Spleen (tissue), 11 donors: Measurements from ENCODE around the gene ESAM. TPM values are rescaled to one million over a fixed set of nuclear protein-coding genes. Genes with fewer than 3 reads are reported as not detected.
A peak's percentile ranks its signal among the peaks of the same experiment; 100 is the strongest.

Experiments
- DNase-seq: peaks from one replicate; pipeline ENCODE4 v3.0.0-alpha.2; 2020
- H3K27ac ChIP-seq, 8 donors: fragments of 200-600 bp; sonication (generic) in 7 of 8; 1 replicate in 4 of 8; 2 replicates in 4 of 8; pipeline versions ENCODE4 v1.5.0 to v1.8.0; 2016 to 2021; ENCODE audit warnings: inconsistent platforms in 4 of 8, mild to moderate bottlenecking in 4 of 8, moderate library complexity in 1 of 8
- H3K27me3 ChIP-seq, 7 donors: fragments of 200-600 bp; sonication (generic) in 6 of 7; replicated peaks in 1 of 7; 1 replicate in 4 of 7; 2 replicates in 3 of 7; pipeline versions ENCODE4 v1.5.0 to v1.8.0; 2016 to 2021; ENCODE audit warnings: inconsistent platforms in 3 of 7, mild to moderate bottlenecking in 1 of 7
- H3K36me3 ChIP-seq, 6 donors: fragments of 200-600 bp; sonication (generic) in 5 of 6; 1 replicate in 4 of 6; 2 replicates in 2 of 6; pipeline versions ENCODE4 v1.5.0 to v1.8.0; 2016 to 2021; ENCODE audit warnings: inconsistent platforms in 2 of 6
- H3K4me1 ChIP-seq, 6 donors: fragments of 200-600 bp; sonication (generic) in 5 of 6; 1 replicate in 3 of 6; 2 replicates in 3 of 6; pipeline versions ENCODE4 v1.5.0 to v1.8.0; 2016 to 2021; ENCODE audit warnings: inconsistent platforms in 3 of 6
- H3K4me3 ChIP-seq, 8 donors: fragments of 200-600 bp; sonication (generic) in 7 of 8; 1 replicate in 4 of 8; 2 replicates in 4 of 8; pipeline versions ENCODE4 v1.5.0 to v1.8.0; 2016 to 2021; ENCODE audit warnings: inconsistent platforms in 4 of 8, mild to moderate bottlenecking in 4 of 8, moderate library complexity in 2 of 8
- H3K9me3 ChIP-seq, 8 donors: fragments of 200-600 bp; sonication (generic) in 7 of 8; 1 replicate in 4 of 8; 2 replicates in 4 of 8; pipeline versions ENCODE4 v1.5.0 to v1.8.0; 2016 to 2021; ENCODE audit warnings: inconsistent platforms in 4 of 8
- POLR2A ChIP-seq, 3 donors: fragments of 450-650 bp; IDR thresholded peaks; one replicate each; pipeline ENCODE4 v1.5.1; 2017; ENCODE audit warnings: antibody characterized with exemption in 3 of 3, mild to moderate bottlenecking in 1 of 3
- POLR2AphosphoS5 ChIP-seq, 3 donors: sonication (generic); formaldehyde crosslinking; IDR thresholded peaks; one replicate each; pipeline ENCODE4 v1.5.1; 2017; ENCODE audit warnings: antibody characterized with exemption in 3 of 3
- WGBS, 5 donors: extraction: QIAGEN DNeasy Blood & Tissue Kit in 3 of 5; methylation state at CpG; one replicate each; pipeline versions ENCODE4 v1.1.5 to v1.1.7; 2013 to 2018; 5-methylcytosine and 5-hydroxymethylcytosine counted together
- intact Hi-C: fragments of 100-400 bp; cut with DNase I; formaldehyde crosslinking; loops from one replicate; pipeline ENCODE4 v1.15.0; 2023; ENCODE audit warnings: low total_unique reads
- polyA plus RNA-seq, 3 donors: library from polyadenylated mRNA; stranded (reverse); fragments of 200-250 nt; gene quantifications; one replicate each; pipeline ENCODE4 v1.2.1, GENCODE V29; 2013
- total RNA-seq, 7 donors: library from RNA; depleted of rRNA in 3 of 7; stranded (reverse); fragments of >200 nt in 3 of 7; fragmentation: NEBNext Ultra II Directional in 4 of 7; extraction: Animal tissue kit (Norgen Biotek cat#: 25700) in 4 of 7; gene quantifications; one replicate each; pipeline versions ENCODE4 v1.1.0 to v1.2.1, GENCODE V29; 2016 to 2021
- TF ChIP-seq, protein P1 (sequence below), 11 experiments: fragments of 200-600 bp in 7 of 11; fragments of 450-650 bp in 4 of 11; sonication (generic) in 4 of 11; IDR thresholded peaks in 8 of 11; conservative IDR thresholded peaks in 3 of 11; 1 replicate in 7 of 11; 2 replicates in 4 of 11; pipeline versions ENCODE4 v1.4.0 to v1.8.0; 2016 to 2021; ENCODE audit warnings: antibody characterized with exemption in 11 of 11, inconsistent platforms in 4 of 11, mild to moderate bottlenecking in 1 of 11
- donor health status: healthy with polysubstance abuse.
- donor health status: DM: no; HTN: no; CAD: no; lungs with moderate emphysema.
- donor health status: DM: no; HTN: no; CAD: no.
- donor health status: Bipolar disorder and iron deficiency.
- donor health status: healthy.
- donor health status: DM: no; HTN: no; CAD: no.
- donor health status: DM: yes; HTN: yes; CAD: no.

ESAM gene
- total and polyA plus RNA-seq, 10 donors: 14.3 to 49.2 (median 28.8) TPM

DNA sequence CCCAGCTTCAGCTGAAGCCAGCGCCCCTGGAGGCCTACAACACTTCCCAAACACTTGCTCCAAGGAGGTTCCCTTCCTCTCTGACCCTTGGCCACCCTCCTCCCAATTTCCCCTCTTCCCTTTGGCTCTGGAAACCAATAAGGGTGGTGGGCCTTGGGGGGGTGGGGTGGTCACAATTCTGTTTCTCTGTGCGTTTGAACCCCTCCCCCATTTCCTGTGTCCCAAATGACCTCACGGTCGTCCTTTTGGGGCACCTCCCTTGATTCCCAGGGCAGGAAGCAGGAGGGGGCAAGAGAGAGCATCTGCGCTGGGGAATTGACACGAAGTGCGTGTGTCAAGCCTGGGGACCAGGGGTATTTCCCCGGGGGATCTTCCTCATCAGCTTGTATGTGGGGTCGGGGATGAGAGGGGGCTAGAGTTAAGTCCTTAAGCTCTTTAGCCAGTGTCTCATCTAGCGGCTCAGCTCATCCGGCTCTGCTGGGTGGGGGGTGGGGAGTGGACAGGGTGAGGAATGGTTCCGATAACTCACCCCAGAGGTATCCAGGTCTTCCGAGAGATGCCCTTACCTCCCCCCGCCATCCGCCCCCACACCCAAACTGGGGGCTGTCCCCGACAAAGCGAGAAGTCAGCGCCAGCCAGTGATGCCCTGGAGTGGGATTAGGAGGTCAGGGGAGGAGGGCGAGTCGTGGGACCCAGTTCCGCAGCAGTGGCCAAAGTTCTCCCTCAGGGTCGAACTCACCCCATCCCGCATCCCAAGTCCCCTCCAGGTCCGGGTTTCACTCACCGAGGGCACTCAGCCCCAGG is 587 bp downstream of the ESAM start:
- TF ChIP-seq, protein P1, sequence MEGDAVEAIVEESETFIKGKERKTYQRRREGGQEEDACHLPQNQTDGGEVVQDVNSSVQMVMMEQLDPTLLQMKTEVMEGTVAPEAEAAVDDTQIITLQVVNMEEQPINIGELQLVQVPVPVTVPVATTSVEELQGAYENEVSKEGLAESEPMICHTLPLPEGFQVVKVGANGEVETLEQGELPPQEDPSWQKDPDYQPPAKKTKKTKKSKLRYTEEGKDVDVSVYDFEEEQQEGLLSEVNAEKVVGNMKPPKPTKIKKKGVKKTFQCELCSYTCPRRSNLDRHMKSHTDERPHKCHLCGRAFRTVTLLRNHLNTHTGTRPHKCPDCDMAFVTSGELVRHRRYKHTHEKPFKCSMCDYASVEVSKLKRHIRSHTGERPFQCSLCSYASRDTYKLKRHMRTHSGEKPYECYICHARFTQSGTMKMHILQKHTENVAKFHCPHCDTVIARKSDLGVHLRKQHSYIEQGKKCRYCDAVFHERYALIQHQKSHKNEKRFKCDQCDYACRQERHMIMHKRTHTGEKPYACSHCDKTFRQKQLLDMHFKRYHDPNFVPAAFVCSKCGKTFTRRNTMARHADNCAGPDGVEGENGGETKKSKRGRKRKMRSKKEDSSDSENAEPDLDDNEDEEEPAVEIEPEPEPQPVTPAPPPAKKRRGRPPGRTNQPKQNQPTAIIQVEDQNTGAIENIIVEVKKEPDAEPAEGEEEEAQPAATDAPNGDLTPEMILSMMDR (IDR thresholded peaks at IDR 0.05 in 8 of 11, conservative IDR thresholded peaks at IDR 0.05 in 3 of 11): no peak
- TF ChIP-seq POLR2A (IDR thresholded peaks at IDR 0.05): no peak
- TF ChIP-seq POLR2AphosphoS5 (IDR thresholded peaks at IDR 0.05): peak in 1 of 3 donors; percentile 18
- Histone ChIP-seq H3K27ac (peak overlapping the region; percentile 46 to 83 (median 73)), H3K27me3 (peaks cover 0 to 55% (median 34%) of the 10 kb centered on the region in 7 donors), H3K4me3 (peak overlapping the region; percentile 48 to 81 (median 62)), H3K36me3 (peaks cover 0 to 11% (median 0%) of the 10 kb centered on the region in 6 donors), H3K9me3 (no peaks in the 10 kb centered on the region), H3K4me1 (peaks cover 32 to 75% (median 58%) of the 10 kb centered on the region in 6 donors)
- no peak for DNase-seq
- 7 to 14% (median 10%) methylated on average over 9 to 25 of the region's 25 CpGs for WGBS, 5 donors
- intact Hi-C loops: loop anchor here (5.0 kb wide), 1 partner anchor 89 kb away; the partner anchor contains the start of genes SIAE and SPA17

DNA sequence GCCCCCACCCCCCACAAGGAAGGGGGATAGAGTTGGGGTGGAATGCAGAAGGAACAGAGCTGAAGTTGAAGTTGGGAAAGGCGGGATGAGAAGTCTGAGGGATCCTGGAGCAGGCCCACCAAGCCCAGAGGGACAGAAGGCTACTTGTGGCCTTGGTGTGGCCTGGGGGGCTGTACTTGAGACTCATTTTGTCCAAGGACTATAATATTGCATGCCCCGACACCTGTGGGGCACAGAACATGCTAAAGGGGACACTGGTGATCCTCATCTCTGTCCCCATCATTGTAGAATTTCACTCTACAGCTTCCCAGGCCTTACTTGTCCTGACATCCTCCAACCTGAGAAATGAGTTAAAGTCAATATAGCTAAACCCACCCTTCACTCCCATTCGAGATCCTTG is 1.3 kb downstream of the ESAM start:
- Histone ChIP-seq H3K9me3 (no peaks in the 10 kb centered on the region), H3K4me3 (peak overlapping the region in 7 of 8 donors; percentile 21 to 81 (median 63)), H3K36me3 (peaks cover 0 to 8% (median 0%) of the 10 kb centered on the region in 6 donors), H3K4me1 (peaks cover 32 to 75% (median 58%) of the 10 kb centered on the region in 6 donors), H3K27me3 (peaks cover 0 to 55% (median 34%) of the 10 kb centered on the region in 7 donors), H3K27ac (peak overlapping the region; percentile 54 to 83 (median 70))
- 66 to 76% (median 69%) methylated on average over 3 of the region's 3 CpGs for WGBS, 5 donors
- intact Hi-C loops: loop anchor here (5.0 kb wide), 1 partner anchor 89 kb away; the partner anchor contains the start of genes SIAE and SPA17
- DNase-seq: no peak
- TF ChIP-seq, protein P1 (IDR thresholded peaks at IDR 0.05 in 8 of 11, conservative IDR thresholded peaks at IDR 0.05 in 3 of 11): no peak
- TF ChIP-seq POLR2A (IDR thresholded peaks at IDR 0.05): no peak
- no peak for TF ChIP-seq POLR2AphosphoS5 (IDR thresholded peaks at IDR 0.05)

DNA sequence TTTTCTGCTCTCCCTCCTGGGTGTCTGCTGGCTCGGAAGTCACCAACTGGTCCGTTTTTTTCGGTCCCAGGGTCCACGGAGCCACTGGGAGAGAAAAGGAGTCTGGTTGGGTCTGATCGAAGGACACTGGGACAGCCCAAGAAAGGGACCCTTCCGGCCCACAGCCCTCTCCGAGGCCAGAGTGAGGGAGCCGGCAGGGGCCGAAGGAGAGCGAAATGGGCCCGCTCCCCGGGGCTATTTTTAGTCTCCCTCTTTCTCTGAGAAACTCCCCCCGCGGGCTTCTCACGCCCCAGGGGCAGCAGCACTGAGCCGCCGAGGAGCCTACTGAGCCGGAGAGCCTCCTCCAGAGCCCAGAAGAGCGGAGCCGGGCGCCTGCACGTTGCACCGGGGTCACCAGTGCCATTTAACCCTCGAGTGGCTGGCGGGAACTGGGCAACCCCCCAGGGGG is 1.9 kb downstream of the ESAM start:
- WGBS, 5 donors: 6 to 8% (median 7%) methylated on average over 24 to 25 of the region's 25 CpGs
- Histone ChIP-seq H3K4me3 (peak overlapping the region in 7 of 8 donors; percentile 21 to 81 (median 63)), H3K4me1 (peaks cover 32 to 75% (median 58%) of the 10 kb centered on the region in 6 donors), H3K36me3 (peaks cover 0 to 3% (median 0%) of the 10 kb centered on the region in 6 donors), H3K9me3 (no peaks in the 10 kb centered on the region), H3K27me3 (peaks cover 0 to 55% (median 34%) of the 10 kb centered on the region in 7 donors), H3K27ac (peak overlapping the region; percentile 54 to 83 (median 70))
- intact Hi-C loops: loop anchor here (5.0 kb wide), 1 partner anchor 88 kb away; the partner anchor contains the start of genes SIAE and SPA17
- peak; percentile 90 for DNase-seq
- TF ChIP-seq POLR2A (IDR thresholded peaks at IDR 0.05) (no peak), POLR2AphosphoS5 (IDR thresholded peaks at IDR 0.05) (no peak)
- TF ChIP-seq, protein P1 (IDR thresholded peaks at IDR 0.05 in 8 of 11, conservative IDR thresholded peaks at IDR 0.05 in 3 of 11): no peak
